Mesenchymal stem cell (in vitro differentiated cells and primary cell): ENCODE measurements around the gene CASP14.
"Not testable (repeated sequence)": the region's sequence is repeated elsewhere in the genome, so short reads cannot be mapped to it uniquely, and the experiment has no call there.

Experiments
- DNase-seq: peaks from one replicate; pipeline ENCODE4 v3.0.0-alpha.2; 2013
- H2AFZ ChIP-seq: one replicate; pipeline ENCODE4 v1.6.1; 2013; ENCODE audit warnings: low read depth, mild to moderate bottlenecking, control low read depth, inconsistent platforms, low read length, moderate library complexity
- H2AK5ac ChIP-seq: 2 replicates; pipeline ENCODE4 v1.6.1; 2013; ENCODE audit warnings: low read length, moderate library complexity, mild to moderate bottlenecking, inconsistent platforms; ENCODE audit not compliant: severe bottlenecking
- H2BK120ac ChIP-seq: one replicate; pipeline ENCODE4 v1.6.1; 2013; ENCODE audit warnings: low read depth, mild to moderate bottlenecking, inconsistent platforms, low read length, moderate library complexity
- H2BK12ac ChIP-seq, 2 experiments: one replicate each; pipeline ENCODE4 v1.6.1; 2013; ENCODE audit warnings: inconsistent platforms in 2 of 2, low read length in 2 of 2, mild to moderate bottlenecking in 2 of 2, moderate library complexity in 2 of 2, control low read depth in 1 of 2
- H2BK15ac ChIP-seq: one replicate; pipeline ENCODE4 v1.6.1; 2013; ENCODE audit warnings: mild to moderate bottlenecking, low read depth, inconsistent platforms; ENCODE audit not compliant: poor library complexity, severe bottlenecking
- H2BK5ac ChIP-seq: 2 replicates; pipeline ENCODE4 v1.6.1; 2013; ENCODE audit warnings: low read depth, mild to moderate bottlenecking, low read length, control low read depth, inconsistent platforms; ENCODE audit not compliant: poor library complexity, severe bottlenecking
- H3K14ac ChIP-seq, 2 experiments: one replicate each; pipeline ENCODE4 v1.6.1; 2013; ENCODE audit warnings: inconsistent platforms in 2 of 2, low read length in 2 of 2, control low read depth in 1 of 2, mild to moderate bottlenecking in 1 of 2, moderate library complexity in 1 of 2
- H3K18ac ChIP-seq, 2 experiments: one replicate each; pipeline ENCODE4 v1.6.1; 2013; ENCODE audit warnings: inconsistent platforms in 2 of 2, low read length in 2 of 2, control low read depth in 1 of 2, low read depth in 1 of 2, mild to moderate bottlenecking in 1 of 2
- H3K23ac ChIP-seq, 2 experiments: one replicate each; pipeline ENCODE4 v1.6.1; 2013; ENCODE audit warnings: inconsistent platforms in 2 of 2, low read length in 2 of 2, mild to moderate bottlenecking in 2 of 2, moderate library complexity in 2 of 2, control low read depth in 1 of 2
- H3K27ac ChIP-seq: 2 replicates; pipeline ENCODE4 v1.5.1; 2013; ENCODE audit warnings: mild to moderate bottlenecking, moderate library complexity, low read length, control low read depth, inconsistent platforms; ENCODE audit not compliant: poor library complexity, severe bottlenecking
- H3K27me3 ChIP-seq, 2 experiments: 2 replicates each; pipeline versions ENCODE4 v1.6.1 to v1.7.0; 2013; ENCODE audit warnings: low read length in 2 of 2, mild to moderate bottlenecking in 2 of 2, moderate library complexity in 2 of 2, control low read depth in 1 of 2, inconsistent platforms in 1 of 2; ENCODE audit not compliant: control insufficient read depth in 1 of 2, insufficient read depth in 1 of 2
- H3K36me3 ChIP-seq, 2 experiments: 2 replicates each; pipeline versions ENCODE4 v1.6.1 to v1.7.0; 2013; ENCODE audit warnings: low read length in 2 of 2, control low read depth in 1 of 2, inconsistent platforms in 1 of 2, low read depth in 1 of 2, mild to moderate bottlenecking in 1 of 2; ENCODE audit not compliant: insufficient read depth in 2 of 2, control insufficient read depth in 1 of 2
- H3K4ac ChIP-seq, 2 experiments: one replicate each; pipeline ENCODE4 v1.6.1; 2013; ENCODE audit warnings: inconsistent platforms in 2 of 2, low read length in 2 of 2, mild to moderate bottlenecking in 2 of 2, moderate library complexity in 2 of 2, control low read depth in 1 of 2, low read depth in 1 of 2
- H3K4me1 ChIP-seq: 2 replicates; pipeline ENCODE4 v1.6.1; 2013; ENCODE audit warnings: low read depth, low read length, control low read depth; ENCODE audit not compliant: control insufficient read depth, insufficient read depth
- H3K4me2 ChIP-seq: 2 replicates; pipeline ENCODE4 v1.6.1; 2013; ENCODE audit warnings: low read length, mild to moderate bottlenecking, inconsistent platforms; ENCODE audit not compliant: poor library complexity, severe bottlenecking
- H3K4me3 ChIP-seq, 2 experiments: 2 replicates each; pipeline versions ENCODE4 v1.5.1 to v1.7.0; 2013; ENCODE audit warnings: low read length in 2 of 2, mild to moderate bottlenecking in 2 of 2, control low read depth in 1 of 2, low read depth in 1 of 2; ENCODE audit not compliant: insufficient read depth in 1 of 2
- H3K79me1 ChIP-seq: replicated peaks from 2 replicates; pipeline ENCODE4 v1.6.1; 2013; ENCODE audit warnings: mild to moderate bottlenecking, control low read depth, low read length, inconsistent platforms; ENCODE audit not compliant: poor library complexity, severe bottlenecking
- H3K9ac ChIP-seq: 2 replicates; pipeline ENCODE4 v1.7.0; 2013; ENCODE audit warnings: mild to moderate bottlenecking, low read length, moderate library complexity
- H3K9me3 ChIP-seq: 2 replicates; pipeline ENCODE4 v1.7.0; 2013; ENCODE audit warnings: mild to moderate bottlenecking, low read length; ENCODE audit not compliant: control insufficient read depth
- H4K8ac ChIP-seq: one replicate; pipeline ENCODE4 v1.6.1; 2013; ENCODE audit warnings: inconsistent platforms, mild to moderate bottlenecking, low read length, moderate library complexity
- H4K91ac ChIP-seq: one replicate; pipeline ENCODE4 v1.6.1; 2013; ENCODE audit warnings: mild to moderate bottlenecking, low read length, inconsistent platforms
- WGBS: methylation state at CpG from one replicate; pipeline ENCODE4 v1.1.7; 2013; ENCODE audit warnings: mixed read lengths; 5-methylcytosine and 5-hydroxymethylcytosine counted together

The CASP14 gene

GRCh38 chr19:15015946-15016542 lies 33.2 kb upstream of the CASP14 start:
- Histone ChIP-seq H3K9ac (no peak overlapping the region), H2BK15ac (no peak overlapping the region), H2BK5ac (no peak overlapping the region), H3K14ac (no peak overlapping the region), H2AFZ (no peak overlapping the region), H3K36me3 (no peaks in the 10 kb centered on the region), H3K27me3 (no peaks in the 10 kb centered on the region), H4K8ac (no peak overlapping the region), H3K27ac (no peak overlapping the region), H3K18ac (no peak overlapping the region), H3K4me2 (no peak overlapping the region), H3K79me1 (no peaks in the 10 kb centered on the region), H3K4ac (no peak overlapping the region), H2AK5ac (no peak overlapping the region), H2BK12ac (no peak overlapping the region), H3K4me3 (no peak overlapping the region), H3K4me1 (no peaks in the 10 kb centered on the region), H4K91ac (no peak overlapping the region), H3K23ac (no peak overlapping the region), H3K9me3 (no peaks in the 10 kb centered on the region), H2BK120ac (no peak overlapping the region)
- DNase-seq = no peak
- WGBS = 71% methylated on average over 13 of the region's 18 CpGs

- not testable (repeated sequence) for H3K27me3 ChIP-seq, H2BK12ac ChIP-seq, H3K9me3 ChIP-seq, H3K4me3 ChIP-seq, H3K79me1 ChIP-seq, H2BK5ac ChIP-seq, H2BK15ac ChIP-seq, H4K91ac ChIP-seq, H2AFZ ChIP-seq, H3K18ac ChIP-seq, H3K14ac ChIP-seq, H3K9ac ChIP-seq, H2AK5ac ChIP-seq, DNase-seq, H4K8ac ChIP-seq, H3K4me1 ChIP-seq, H3K36me3 ChIP-seq, H3K4me2 ChIP-seq, H3K27ac ChIP-seq, H2BK120ac ChIP-seq, H3K4ac ChIP-seq, H3K23ac ChIP-seq
- WGBS = 36% methylated on average over 2 of the region's 3 CpGs
Observed at GRCh38 chr19:15018836-15019235, 30.4 kb upstream of the CASP14 start.

- Histone ChIP-seq H2BK12ac (no peak overlapping the region), H2BK5ac (no peak overlapping the region), H3K36me3 (peaks cover 0 to 3% of the 10 kb centered on the region in 2 experiments), H2BK120ac (no peak overlapping the region), H3K79me1 (no peaks in the 10 kb centered on the region), H3K14ac (no peak overlapping the region), H4K8ac (no peak overlapping the region), H3K27ac (no peak overlapping the region), H3K4ac (no peak overlapping the region), H2AFZ (no peak overlapping the region), H4K91ac (no peak overlapping the region), H2AK5ac (no peak overlapping the region), H3K18ac (no peak overlapping the region), H3K4me2 (no peak overlapping the region), H3K23ac (no peak overlapping the region), H2BK15ac (no peak overlapping the region), H3K4me3 (no peak overlapping the region), H3K4me1 (no peaks in the 10 kb centered on the region), H3K9ac (no peak overlapping the region), H3K9me3 (no peaks in the 10 kb centered on the region), H3K27me3 (peaks cover 0 to 12% of the 10 kb centered on the region in 2 experiments)
- no peak for DNase-seq
- WGBS = 93% methylated on average over 45 of the region's 45 CpGs
Observed at GRCh38 chr19:15021286-15022007, 27.8 kb upstream of the CASP14 start.

- no peak overlapping the region for H3K14ac ChIP-seq
- H2AFZ ChIP-seq = no peak overlapping the region
- H3K27me3 ChIP-seq = peaks cover 0 to 15% of the 10 kb centered on the region in 2 experiments
- no peak overlapping the region for H3K9ac ChIP-seq
- no peak overlapping the region for H3K4me3 ChIP-seq
- no peak for DNase-seq
- H3K79me1 ChIP-seq = no peaks in the 10 kb centered on the region
- peaks cover 0 to 3% of the 10 kb centered on the region in 2 experiments for H3K36me3 ChIP-seq
- no peaks in the 10 kb centered on the region for H3K4me1 ChIP-seq
- no peak overlapping the region for H2BK120ac ChIP-seq
- no peak overlapping the region for H4K91ac ChIP-seq
- no peak overlapping the region for H3K4ac ChIP-seq
- no peak overlapping the region for H3K18ac ChIP-seq
- H3K4me2 ChIP-seq = no peak overlapping the region
- no peak overlapping the region for H3K23ac ChIP-seq
- no peak overlapping the region for H2BK15ac ChIP-seq
- H2AK5ac ChIP-seq = no peak overlapping the region
- H3K27ac ChIP-seq = no peak overlapping the region
- H4K8ac ChIP-seq = no peak overlapping the region
- no peaks in the 10 kb centered on the region for H3K9me3 ChIP-seq
- 93% methylated on average over 31 of the region's 31 CpGs for WGBS
- H2BK12ac ChIP-seq = no peak overlapping the region
- H2BK5ac ChIP-seq = no peak overlapping the region
Observed at GRCh38 chr19:15022752-15023151, 26.5 kb upstream of the CASP14 start.
